SK-N-SH treated with all-trans-retinoic acid at 6 μM for 48 hours (cell line): ENCODE results near the gene FAAP24.

Experiments
- ATAC-seq: fragments of 200-7000 bp; cut with Tn5 transposase; 3 replicates; pipeline ENCODE4 v1.9.1; 2020; ENCODE audit warnings: mild to moderate bottlenecking, moderate library complexity
- ARNTL ChIP-seq: fragments of 450-650 bp; formaldehyde crosslinking; IDR thresholded peaks from 2 replicates; pipeline ENCODE4 v1.5.0; 2020; ENCODE audit warnings: low read depth, mild to moderate bottlenecking, moderate library complexity, borderline replicate concordance
- BACH2 ChIP-seq: fragments of 250-450 bp; sonication (Bioruptor Pico); IDR thresholded peaks from 2 replicates; pipeline ENCODE4 v1.9.0; 2021; ENCODE audit warnings: mild to moderate bottlenecking, borderline replicate concordance
- CREB5 ChIP-seq: fragments of 250-450 bp; sonication (Bioruptor Pico); IDR thresholded peaks from 2 replicates; pipeline ENCODE4 v1.5.1; 2020; ENCODE audit warnings: low read depth, mild to moderate bottlenecking, moderate library complexity
- CSDC2 ChIP-seq: fragments of 250-450 bp; sonication (Bioruptor Pico); IDR thresholded peaks from 2 replicates; pipeline ENCODE4 v1.5.0; 2020; ENCODE audit warnings: mild to moderate bottlenecking, moderate library complexity
- CSRNP3 ChIP-seq: fragments of 250-450 bp; sonication (Bioruptor Pico); IDR thresholded peaks from 2 replicates; pipeline ENCODE4 v1.5.1; 2021; ENCODE audit warnings: mild to moderate bottlenecking, moderate library complexity
- ESRRG ChIP-seq: fragments of 250-450 bp; sonication (Bioruptor Pico); IDR thresholded peaks from 2 replicates; pipeline ENCODE4 v1.6.1; 2021; ENCODE audit warnings: mild to moderate bottlenecking
- GLIS3 ChIP-seq: fragments of 250-450 bp; sonication (Bioruptor Pico); IDR thresholded peaks from 2 replicates; pipeline ENCODE4 v1.5.0; 2020; ENCODE audit warnings: mild to moderate bottlenecking, moderate library complexity
- ISL1 ChIP-seq: fragments of 250-450 bp; sonication (Bioruptor Pico); IDR thresholded peaks from 2 replicates; pipeline ENCODE4 v2.1.2; 2022; ENCODE audit warnings: mild to moderate bottlenecking, moderate library complexity
- OSR1 ChIP-seq: fragments of 250-450 bp; sonication (Bioruptor Pico); IDR thresholded peaks from 2 replicates; pipeline ENCODE4 v1.8.0; 2022; ENCODE audit warnings: moderate library complexity, mild to moderate bottlenecking, inconsistent platforms
- PATZ1 ChIP-seq: fragments of 250-450 bp; sonication (Bioruptor Pico); IDR thresholded peaks from 2 replicates; pipeline ENCODE4 v1.8.0; 2020; ENCODE audit warnings: mild to moderate bottlenecking, moderate library complexity, borderline replicate concordance
- POU6F1 ChIP-seq: fragments of 250-450 bp; sonication (Bioruptor Pico); IDR thresholded peaks from 2 replicates; pipeline ENCODE4 v1.8.0; 2021; ENCODE audit warnings: low read depth, mild to moderate bottlenecking, moderate library complexity, borderline replicate concordance
- SNAI2 ChIP-seq: fragments of 250-450 bp; sonication (Bioruptor Pico); IDR thresholded peaks from 2 replicates; pipeline ENCODE4 v1.5.0; 2020; ENCODE audit warnings: mild to moderate bottlenecking, moderate library complexity
- TCF4 ChIP-seq: fragments of 250-450 bp; sonication (Bioruptor Pico); IDR thresholded peaks from 2 replicates; pipeline ENCODE4 v1.8.0; 2021; ENCODE audit warnings: mild to moderate bottlenecking, moderate library complexity, borderline replicate concordance
- TOX ChIP-seq: fragments of 250-450 bp; sonication (Bioruptor Pico); IDR thresholded peaks from 2 replicates; pipeline ENCODE4 v1.8.0; 2021; ENCODE audit warnings: mild to moderate bottlenecking, moderate library complexity, borderline replicate concordance
- TSHZ2 ChIP-seq: fragments of 250-450 bp; sonication (Bioruptor Pico); IDR thresholded peaks from 2 replicates; pipeline ENCODE4 v1.5.0; 2020; ENCODE audit warnings: mild to moderate bottlenecking, moderate library complexity
- ZC3H10 ChIP-seq: fragments of 250-450 bp; sonication (Bioruptor Pico); IDR thresholded peaks from 2 replicates; pipeline ENCODE4 v1.5.1; 2021; ENCODE audit warnings: mild to moderate bottlenecking, moderate library complexity
- ZFP3 ChIP-seq: fragments of 250-450 bp; sonication (Bioruptor Pico); IDR thresholded peaks from 2 replicates; pipeline ENCODE4 v1.5.0; 2020; ENCODE audit warnings: mild to moderate bottlenecking, moderate library complexity
- ZFP30 ChIP-seq: fragments of 450-650 bp; formaldehyde crosslinking; IDR thresholded peaks from 2 replicates; pipeline ENCODE4 v1.5.0; 2022; ENCODE audit warnings: mild to moderate bottlenecking, moderate library complexity
- ZNF565 ChIP-seq: fragments of 450-650 bp; formaldehyde crosslinking; conservative IDR thresholded peaks from 2 replicates; pipeline ENCODE4 v1.5.0; 2020; ENCODE audit warnings: low read depth, mild to moderate bottlenecking, moderate library complexity
- ZNF70 ChIP-seq: fragments of 450-650 bp; formaldehyde crosslinking; IDR thresholded peaks from 2 replicates; pipeline ENCODE4 v1.5.0; 2020; ENCODE audit warnings: mild to moderate bottlenecking, moderate library complexity
- ZNF8 ChIP-seq: fragments of 450-650 bp; formaldehyde crosslinking; IDR thresholded peaks from 2 replicates; pipeline ENCODE4 v1.5.0; 2020; ENCODE audit warnings: mild to moderate bottlenecking, moderate library complexity

The FAAP24 gene

GRCh38 chr19:32928806-32929205 is 43.2 kb upstream of the FAAP24 start (continued):
- TF ChIP-seq CSRNP3 (CRISPR knock-in tag) = no peak
- TF ChIP-seq ISL1 (CRISPR knock-in tag) = no peak
- no peak for TF ChIP-seq TOX (CRISPR knock-in tag)
- TF ChIP-seq ZFP30 (CRISPR knock-in tag) = no peak
- no peak for TF ChIP-seq ZFP3 (CRISPR knock-in tag)
- TF ChIP-seq BACH2 (CRISPR knock-in tag) = no peak
- no peak for TF ChIP-seq GLIS3 (CRISPR knock-in tag)

- no peak for ATAC-seq
- TF ChIP-seq ZNF8 (CRISPR knock-in tag) (no peak), ZNF70 (CRISPR knock-in tag) (no peak), BACH2 (CRISPR knock-in tag) (no peak), ZFP3 (CRISPR knock-in tag) (no peak), TCF4 (CRISPR knock-in tag) (no peak), SNAI2 (CRISPR knock-in tag) (no peak), ISL1 (CRISPR knock-in tag) (no peak), POU6F1 (CRISPR knock-in tag) (no peak), GLIS3 (CRISPR knock-in tag) (no peak), ARNTL (no peak), ZNF565 (CRISPR knock-in tag) (no peak)
These were observed 41.5 kb upstream of the FAAP24 start for GRCh38 chr19:32930567-32930966.

GRCh38 chr19:32933571-32933970 is 38.5 kb upstream of the FAAP24 start:
- TF ChIP-seq POU6F1 (CRISPR knock-in tag) = no peak
- no peak for TF ChIP-seq TOX (CRISPR knock-in tag)
- TF ChIP-seq TSHZ2 (CRISPR knock-in tag) = no peak
- TF ChIP-seq CREB5 (CRISPR knock-in tag) = no peak
- TF ChIP-seq PATZ1 (CRISPR knock-in tag) = no peak
- TF ChIP-seq ZNF8 (CRISPR knock-in tag) = no peak
- TF ChIP-seq ARNTL = no peak
- no peak for TF ChIP-seq ISL1 (CRISPR knock-in tag)
- TF ChIP-seq ZNF70 (CRISPR knock-in tag) = no peak
- no peak for TF ChIP-seq ZFP30 (CRISPR knock-in tag)
- no peak for TF ChIP-seq ZC3H10
- TF ChIP-seq ESRRG (CRISPR knock-in tag) = no peak
- TF ChIP-seq SNAI2 (CRISPR knock-in tag) = no peak
- TF ChIP-seq OSR1 = no peak
- no peak for TF ChIP-seq CSDC2
- ATAC-seq = no peak
